Endodermal cell (in vitro differentiated cells): ENCODE results near the gene C2CD3. TPM values are rescaled to one million over a fixed set of nuclear protein-coding genes. Genes with fewer than 3 reads are reported as not detected.

ENCODE experiments used
- DNase-seq: peaks from one replicate; pipeline ENCODE4 v3.0.0-alpha.2; 2017
- H3K27ac ChIP-seq: 2 replicates; pipeline ENCODE4 v1.5.1; 2013; ENCODE audit warnings: mild to moderate bottlenecking, low read depth, low read length, moderate library complexity
- H3K27me3 ChIP-seq: 2 replicates; pipeline ENCODE4 v1.6.1; 2013; ENCODE audit warnings: mild to moderate bottlenecking, low read length, moderate library complexity; ENCODE audit not compliant: insufficient read depth, control insufficient read depth, poor library complexity, severe bottlenecking
- H3K36me3 ChIP-seq: 2 replicates; pipeline ENCODE4 v1.7.0; 2013; ENCODE audit warnings: mild to moderate bottlenecking, low read length, moderate library complexity; ENCODE audit not compliant: control insufficient read depth, insufficient read depth
- H3K4me1 ChIP-seq: one replicate; pipeline ENCODE4 v1.7.0; 2013; ENCODE audit warnings: low read length; ENCODE audit not compliant: control insufficient read depth, insufficient read depth
- H3K4me3 ChIP-seq: 2 replicates; pipeline ENCODE4 v1.5.1; 2013; ENCODE audit warnings: mild to moderate bottlenecking, low read length, moderate library complexity
- H3K9ac ChIP-seq: 2 replicates; pipeline ENCODE4 v1.6.1; 2013; ENCODE audit warnings: mild to moderate bottlenecking, low read length, moderate library complexity; ENCODE audit not compliant: poor library complexity, severe bottlenecking; ENCODE audit errors: extremely low read depth
- H3K9me3 ChIP-seq: 2 replicates; pipeline ENCODE4 v1.6.1; 2013; ENCODE audit warnings: mild to moderate bottlenecking, low read length, moderate library complexity; ENCODE audit not compliant: control insufficient read depth
- H3K27ac Mint-ChIP-seq: 2 replicates; pipeline ENCODE4 v1.8.0; 2020; ENCODE audit warnings: mixed read lengths
- H3K27me3 Mint-ChIP-seq: 2 replicates; pipeline ENCODE4 v1.8.0; 2021; ENCODE audit warnings: mild to moderate bottlenecking, mixed read lengths; ENCODE audit not compliant: insufficient read depth
- H3K36me3 Mint-ChIP-seq: 2 replicates; pipeline ENCODE4 v1.8.0; 2020; ENCODE audit warnings: low read depth, mixed read lengths
- H3K4me1 Mint-ChIP-seq: 2 replicates; pipeline ENCODE4 v1.8.0; 2020; ENCODE audit warnings: mixed read lengths
- H3K4me3 Mint-ChIP-seq: 2 replicates; pipeline ENCODE4 v1.8.0; 2020; ENCODE audit warnings: mild to moderate bottlenecking, moderate library complexity, mixed read lengths
- H3K9me3 Mint-ChIP-seq: 2 replicates; pipeline ENCODE4 v1.8.0; 2020; ENCODE audit warnings: mild to moderate bottlenecking, mixed read lengths
- WGBS, 2 experiments: methylation state at CpG; one replicate each; pipeline versions ENCODE4 v1.1.5 to v1.1.7; 2013; ENCODE audit warnings: missing lambda C conversion rate in 2 of 2, mixed read lengths in 1 of 2; ENCODE audit not compliant: insufficient coverage in 1 of 2, insufficient read length in 1 of 2; 5-methylcytosine and 5-hydroxymethylcytosine counted together
- total RNA-seq, 2 donors: library from RNA; stranded (reverse); fragmentation: NEBNext Ultra II Directional in 1 of 2; extraction: Animal tissue kit (Norgen Biotek cat#: 25700) in 1 of 2; gene quantifications; 2 replicates in 1 of 2; 3 replicates in 1 of 2; pipeline ENCODE4 v1.2.1, GENCODE V29; 2021
- TF ChIP-seq, protein P1 (sequence below): fragments of 200-600 bp; sonication (generic); conservative IDR thresholded peaks from 2 replicates; pipeline ENCODE4 v1.5.0; 2021; ENCODE audit warnings: antibody characterized with exemption, mild to moderate bottlenecking

Gene C2CD3
- total RNA-seq, 2 donors from 2014 or later, result 31.0 to 34.2 TPM

DNA sequence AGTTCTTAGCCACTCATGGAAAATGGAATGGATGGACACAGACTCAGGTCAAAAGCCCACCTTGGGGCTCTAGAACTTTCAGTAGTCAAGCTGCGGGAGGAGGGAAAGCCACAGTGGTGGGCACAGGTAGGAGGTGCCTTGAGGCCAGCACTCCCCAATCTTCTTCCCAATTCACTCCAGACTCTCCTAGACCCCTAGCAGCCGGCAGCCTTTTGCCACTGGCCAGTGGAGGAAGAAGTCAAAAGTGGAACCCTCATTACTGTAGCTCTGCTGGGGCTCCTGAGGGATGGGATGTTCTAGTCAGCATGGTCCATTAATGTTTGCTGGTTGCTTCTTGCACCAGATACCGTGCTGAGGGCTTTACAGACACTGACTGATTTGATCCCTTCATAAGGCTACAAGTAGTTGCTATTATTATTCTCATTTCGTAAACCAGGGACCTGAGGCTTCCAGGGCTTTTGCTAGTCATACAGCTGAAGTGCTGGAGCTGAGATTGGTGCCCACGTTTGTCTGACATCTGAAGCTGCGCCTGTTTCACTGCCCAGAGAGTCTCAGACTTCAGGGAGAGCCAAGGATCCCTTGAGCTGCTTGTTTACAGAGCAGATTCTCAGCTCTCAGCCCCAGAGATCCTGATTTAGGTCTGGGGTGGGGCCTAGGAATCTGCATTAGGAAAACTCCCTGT is 163.0 kb downstream of the C2CD3 start:
- H3K36me3 ChIP-seq, result no peaks in the 10 kb centered on the region
- no peak overlapping the region for H3K9ac ChIP-seq
- peak; percentile 25 for DNase-seq
- 92 to 93% methylated on average over 3 to 6 of the region's 6 CpGs for WGBS, 2 experiments
- H3K27me3 ChIP-seq, result no peaks in the 10 kb centered on the region
- H3K4me3 Mint-ChIP-seq, result no peak overlapping the region
- no peak overlapping the region for H3K27ac Mint-ChIP-seq
- H3K4me3 ChIP-seq, result no peak overlapping the region
- TF ChIP-seq, protein P1, sequence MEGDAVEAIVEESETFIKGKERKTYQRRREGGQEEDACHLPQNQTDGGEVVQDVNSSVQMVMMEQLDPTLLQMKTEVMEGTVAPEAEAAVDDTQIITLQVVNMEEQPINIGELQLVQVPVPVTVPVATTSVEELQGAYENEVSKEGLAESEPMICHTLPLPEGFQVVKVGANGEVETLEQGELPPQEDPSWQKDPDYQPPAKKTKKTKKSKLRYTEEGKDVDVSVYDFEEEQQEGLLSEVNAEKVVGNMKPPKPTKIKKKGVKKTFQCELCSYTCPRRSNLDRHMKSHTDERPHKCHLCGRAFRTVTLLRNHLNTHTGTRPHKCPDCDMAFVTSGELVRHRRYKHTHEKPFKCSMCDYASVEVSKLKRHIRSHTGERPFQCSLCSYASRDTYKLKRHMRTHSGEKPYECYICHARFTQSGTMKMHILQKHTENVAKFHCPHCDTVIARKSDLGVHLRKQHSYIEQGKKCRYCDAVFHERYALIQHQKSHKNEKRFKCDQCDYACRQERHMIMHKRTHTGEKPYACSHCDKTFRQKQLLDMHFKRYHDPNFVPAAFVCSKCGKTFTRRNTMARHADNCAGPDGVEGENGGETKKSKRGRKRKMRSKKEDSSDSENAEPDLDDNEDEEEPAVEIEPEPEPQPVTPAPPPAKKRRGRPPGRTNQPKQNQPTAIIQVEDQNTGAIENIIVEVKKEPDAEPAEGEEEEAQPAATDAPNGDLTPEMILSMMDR, result no peak
- peaks cover 17% of the 10 kb centered on the region for H3K4me1 Mint-ChIP-seq
- H3K36me3 Mint-ChIP-seq, result peaks cover 11% of the 10 kb centered on the region
- H3K9me3 Mint-ChIP-seq, result no peaks in the 10 kb centered on the region
- no peaks in the 10 kb centered on the region for H3K4me1 ChIP-seq
- H3K27ac ChIP-seq, result no peak overlapping the region
- no peaks in the 10 kb centered on the region for H3K27me3 Mint-ChIP-seq
- no peaks in the 10 kb centered on the region for H3K9me3 ChIP-seq

DNA sequence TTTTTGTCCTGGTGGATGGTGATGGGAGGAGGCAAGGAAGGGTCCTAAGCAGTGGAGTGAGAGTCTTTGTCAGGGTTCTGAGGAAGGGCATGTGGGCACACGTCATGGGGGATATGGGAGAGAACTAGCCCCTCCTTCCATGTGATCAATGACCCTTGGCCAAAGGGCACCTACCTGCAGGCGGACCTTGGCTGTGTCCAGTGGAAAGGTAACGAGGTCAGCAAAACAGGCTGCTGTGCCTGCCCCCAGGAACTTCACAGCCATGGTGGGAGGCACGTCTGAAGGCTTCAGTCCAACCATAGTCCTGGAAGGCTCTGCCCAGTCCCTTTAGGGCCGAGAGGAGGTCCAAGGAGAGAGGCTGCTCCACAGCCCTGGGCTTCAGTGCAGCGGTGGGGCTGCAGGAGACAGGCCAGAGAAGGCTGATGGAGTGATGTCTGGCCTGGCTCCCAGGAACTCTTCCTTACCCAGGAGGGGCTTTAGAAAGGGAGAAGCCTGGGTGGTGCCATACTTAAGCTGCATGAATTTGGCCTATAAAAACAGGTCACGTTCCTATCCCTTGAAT is 164.0 kb downstream of the C2CD3 start:
- DNase-seq, result no peak
- Mint-ChIP-seq H3K9me3 (no peaks in the 10 kb centered on the region), H3K4me1 (peaks cover 17% of the 10 kb centered on the region), H3K4me3 (no peak overlapping the region), H3K36me3 (peaks cover 8% of the 10 kb centered on the region), H3K27me3 (no peaks in the 10 kb centered on the region), H3K27ac (peak overlapping the region; percentile 67)
- Histone ChIP-seq H3K27ac (no peak overlapping the region), H3K4me3 (no peak overlapping the region), H3K9me3 (no peaks in the 10 kb centered on the region), H3K27me3 (no peaks in the 10 kb centered on the region), H3K36me3 (no peaks in the 10 kb centered on the region), H3K4me1 (no peaks in the 10 kb centered on the region), H3K9ac (no peak overlapping the region)
- WGBS, 2 experiments, result 92 to 97% methylated on average over 5 to 7 of the region's 7 CpGs
- TF ChIP-seq, protein P1, result no peak

DNA sequence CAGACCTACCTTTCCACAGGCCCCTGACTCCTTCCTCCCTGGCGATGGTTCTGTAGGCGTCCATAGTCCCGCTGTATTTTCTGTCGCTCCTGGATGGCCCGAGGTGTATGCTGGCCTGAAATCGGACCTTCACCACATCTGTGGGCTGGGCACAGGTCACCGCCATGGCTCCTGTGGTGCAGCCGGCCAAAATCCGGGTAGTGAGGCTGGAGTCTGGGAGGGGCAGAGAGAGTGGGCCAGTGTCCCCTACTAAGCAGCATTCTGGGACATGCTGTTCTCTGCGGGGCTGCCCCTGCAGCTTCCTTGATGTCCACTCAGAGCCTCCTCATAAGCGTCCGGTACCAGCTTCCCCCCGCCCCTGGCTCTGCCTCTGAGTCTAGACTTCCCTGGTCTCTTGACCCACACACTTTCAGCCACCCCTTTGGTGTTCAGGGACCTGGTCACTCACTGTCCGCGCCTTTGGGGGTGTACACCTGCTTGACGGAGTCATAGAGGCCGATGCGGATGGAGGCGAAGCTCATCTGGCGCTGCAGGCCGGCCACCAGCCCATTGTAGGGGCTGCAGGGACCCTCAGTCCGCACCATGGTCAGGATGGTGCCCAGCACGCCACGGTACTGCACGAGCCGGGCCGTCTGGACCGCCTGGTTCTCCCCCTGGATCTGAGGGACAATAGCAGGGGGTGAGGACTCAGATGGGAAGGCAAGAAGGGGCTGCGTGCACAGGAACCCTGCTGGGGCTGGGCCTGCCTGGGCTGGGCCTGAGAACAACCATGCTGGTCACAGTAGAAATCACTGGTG is 164.9 kb downstream of the C2CD3 start:
- H3K9me3 ChIP-seq, result no peaks in the 10 kb centered on the region
- Mint-ChIP-seq H3K4me3 (no peak overlapping the region), H3K4me1 (peaks cover 17% of the 10 kb centered on the region), H3K27ac (no peak overlapping the region), H3K36me3 (peaks cover 2% of the 10 kb centered on the region), H3K9me3 (no peaks in the 10 kb centered on the region), H3K27me3 (no peaks in the 10 kb centered on the region)
- H3K27ac ChIP-seq, result no peak overlapping the region
- no peak overlapping the region for H3K9ac ChIP-seq
- WGBS, 2 experiments, result 90 to 94% methylated on average over 20 to 29 of the region's 29 CpGs
- H3K4me1 ChIP-seq, result no peaks in the 10 kb centered on the region
- TF ChIP-seq, protein P1, result no peak
- H3K36me3 ChIP-seq, result no peaks in the 10 kb centered on the region
- peak; percentile 29 for DNase-seq
- H3K27me3 ChIP-seq, result no peaks in the 10 kb centered on the region
- H3K4me3 ChIP-seq, result no peak overlapping the region
